Ecto neural progenitor cell (in vitro differentiated cells): ENCODE data around the gene SERINC2.

Experiments used
- DNase-seq: peaks from one replicate; pipeline ENCODE4 v3.0.0-alpha.2; 2018; ENCODE audit warnings: low spot score

SERINC2 gene

GRCh38 chr1:31412732-31413404, at the start of gene SERINC2:
Gene SERINC2 (plus strand): TSS chr1:31413213. CDS start chr1:31413266, 53 bp downstream.
- DNase-seq: no peak

GRCh38 chr1:31364561-31365250, 48.3 kb upstream of the SERINC2 start:
- no peak for DNase-seq

- DNase-seq: no peak
Observed at GRCh38 chr1:31366796-31367195, 46.2 kb upstream of the SERINC2 start.

GRCh38 chr1:31368611-31369107, 44.4 kb upstream of the SERINC2 start:
- no peak for DNase-seq

- no peak for DNase-seq
Observed at GRCh38 chr1:31370021-31370420, 43.0 kb upstream of the SERINC2 start.

GRCh38 chr1:31370565-31370964, 42.4 kb upstream of the SERINC2 start:
- DNase-seq: no peak

GRCh38 chr1:31371121-31371959, 41.7 kb upstream of the SERINC2 start:
- DNase-seq: no peak

- no peak for DNase-seq
Observed at GRCh38 chr1:31372051-31372450, 41.0 kb upstream of the SERINC2 start.

- DNase-seq: no peak
Observed at GRCh38 chr1:31372751-31373055, 40.3 kb upstream of the SERINC2 start.

- DNase-seq: peak; percentile 91
Observed at GRCh38 chr1:31373056-31373896, 39.7 kb upstream of the SERINC2 start, which contains the start of gene FABP3. Gene FABP3 (minus strand): TSS chr1:31373076. CDS start chr1:31373014, 62 bp downstream.

- no peak for DNase-seq
Observed at GRCh38 chr1:31373897-31374486, 39.0 kb upstream of the SERINC2 start.

GRCh38 chr1:31374511-31375196, 38.4 kb upstream of the SERINC2 start:
- DNase-seq: no peak

GRCh38 chr1:31376375-31377134, 36.5 kb upstream of the SERINC2 start:
- DNase-seq: peak; percentile 61

GRCh38 chr1:31377364-31377863, 35.6 kb upstream of the SERINC2 start:
- DNase-seq: no peak

- no peak for DNase-seq
Observed at GRCh38 chr1:31378001-31378400, 35.0 kb upstream of the SERINC2 start.

- no peak for DNase-seq
Observed at GRCh38 chr1:31380181-31380580, 32.8 kb upstream of the SERINC2 start.

- no peak for DNase-seq
Observed at GRCh38 chr1:31381394-31382294, 31.4 kb upstream of the SERINC2 start.

GRCh38 chr1:31382379-31382989, 30.5 kb upstream of the SERINC2 start:
- no peak for DNase-seq
